DND-41 (cell line): ENCODE results near the gene UGDH.

Source experiments
- ATAC-seq: fragments of 200-7000 bp; cut with Tn5 transposase; 3 replicates; pipeline ENCODE4 v1.9.1; 2021; ENCODE audit warnings: low read depth; ENCODE audit not compliant: insufficient read depth
- DNase-seq: peaks from one replicate; pipeline ENCODE4 v3.0.0-alpha.2; 2020
- H2AFZ ChIP-seq: 2 replicates; pipeline ENCODE4 v1.6.0; 2012; ENCODE audit warnings: low read depth, low read length
- H3K27ac ChIP-seq: 2 replicates; pipeline ENCODE4 v1.5.1; 2012; ENCODE audit warnings: low read length, inconsistent platforms
- H3K27me3 ChIP-seq: fragments of 200-600 bp; sonication (generic); 2 replicates; pipeline ENCODE4 v1.6.0; 2012; ENCODE audit warnings: low read length, mild to moderate bottlenecking, inconsistent platforms; ENCODE audit not compliant: insufficient read depth, poor library complexity
- H3K36me3 ChIP-seq: 2 replicates; pipeline ENCODE4 v1.5.1; 2012; ENCODE audit warnings: low read length, inconsistent platforms; ENCODE audit not compliant: insufficient read depth
- H3K4me1 ChIP-seq: 2 replicates; pipeline ENCODE4 v1.5.1; 2012; ENCODE audit warnings: mild to moderate bottlenecking, low read length; ENCODE audit not compliant: insufficient read depth
- H3K4me2 ChIP-seq: 2 replicates; pipeline ENCODE4 v1.6.0; 2012; ENCODE audit warnings: mild to moderate bottlenecking, moderate library complexity, low read length, inconsistent platforms; ENCODE audit not compliant: insufficient read depth
- H3K4me3 ChIP-seq, 2 experiments: fragments of 200-600 bp in 1 of 2; shearing (Covaris generic) in 1 of 2; 2 replicates each; pipeline ENCODE4 v1.5.1; 2012 to 2016; ENCODE audit warnings: inconsistent platforms in 2 of 2, low read length in 2 of 2, mild to moderate bottlenecking in 2 of 2, low read depth in 1 of 2, moderate library complexity in 1 of 2
- H3K79me2 ChIP-seq: 2 replicates; pipeline ENCODE4 v1.6.0; 2012; ENCODE audit warnings: low read length, inconsistent platforms; ENCODE audit not compliant: insufficient read depth
- H3K9ac ChIP-seq: 2 replicates; pipeline ENCODE4 v1.6.0; 2012; ENCODE audit warnings: low read depth, mild to moderate bottlenecking, inconsistent platforms, low read length, moderate library complexity
- H3K9me3 ChIP-seq: 2 replicates; pipeline ENCODE4 v1.5.1; 2012; ENCODE audit warnings: low read length, moderate library complexity, mild to moderate bottlenecking, inconsistent platforms; ENCODE audit not compliant: insufficient read depth, severe bottlenecking
- H4K20me1 ChIP-seq: 2 replicates; pipeline ENCODE4 v1.6.0; 2012; ENCODE audit warnings: low read length; ENCODE audit not compliant: insufficient read depth
- CTCF ChIP-seq: IDR thresholded peaks from 2 replicates; pipeline ENCODE4 v1.5.1; 2012; ENCODE audit warnings: borderline replicate concordance, low read length, moderate library complexity, mild to moderate bottlenecking; ENCODE audit not compliant: poor library complexity, severe bottlenecking; ENCODE audit errors: extremely low read depth
- EZH2 ChIP-seq: IDR thresholded peaks from 3 replicates; pipeline ENCODE4 v1.6.1; 2012; ENCODE audit warnings: borderline replicate concordance, low read depth, mild to moderate bottlenecking, moderate library complexity, low read length, inconsistent platforms; ENCODE audit not compliant: severe bottlenecking

UGDH gene

GRCh38 chr4:39469429-39470077, 57.7 kb downstream of the UGDH start:
- H2AFZ ChIP-seq, result peak overlapping the region; percentile 64
- H3K9me3 ChIP-seq, result no peaks in the 10 kb centered on the region
- no peaks in the 10 kb centered on the region for H3K79me2 ChIP-seq
- DNase-seq, result peak; percentile 31
- peak overlapping the region; percentile 3; the same call in 1 of the 2 replicates for H3K27ac ChIP-seq
- peak overlapping the region; percentile 29 for H3K9ac ChIP-seq
- TF ChIP-seq CTCF (peak; percentile 92), EZH2 (no peak)
- peak; percentile 91 for ATAC-seq
- H4K20me1 ChIP-seq, result no peaks in the 10 kb centered on the region
- peaks cover 7% of the 10 kb centered on the region for H3K4me1 ChIP-seq
- peaks cover 47% of the 10 kb centered on the region; the same call in 1 of the 2 replicates for H3K36me3 ChIP-seq
- no peak overlapping the region for H3K4me2 ChIP-seq
- H3K27me3 ChIP-seq, result no peaks in the 10 kb centered on the region
- H3K4me3 ChIP-seq, result no peak overlapping the region

GRCh38 chr4:39467464-39467863, 59.8 kb downstream of the UGDH start:
- TF ChIP-seq CTCF (no peak), EZH2 (no peak)
- H3K27ac ChIP-seq, result no peak overlapping the region
- H3K9ac ChIP-seq, result no peak overlapping the region
- H3K36me3 ChIP-seq, result peaks cover 59% of the 10 kb centered on the region; the same call in 1 of the 2 replicates
- DNase-seq (no peak), ATAC-seq (no peak)
- peaks cover 7% of the 10 kb centered on the region for H3K4me1 ChIP-seq
- H2AFZ ChIP-seq, result no peak overlapping the region
- H3K4me2 ChIP-seq, result no peak overlapping the region
- no peaks in the 10 kb centered on the region for H3K27me3 ChIP-seq
- no peaks in the 10 kb centered on the region for H3K79me2 ChIP-seq
- no peaks in the 10 kb centered on the region for H3K9me3 ChIP-seq
- H4K20me1 ChIP-seq, result no peaks in the 10 kb centered on the region
- H3K4me3 ChIP-seq, result no peak overlapping the region

GRCh38 chr4:39466747-39467146, 60.5 kb downstream of the UGDH start:
- H3K27ac ChIP-seq, result no peak overlapping the region
- H3K36me3 ChIP-seq, result peaks cover 55% of the 10 kb centered on the region; the same call in 1 of the 2 replicates
- H2AFZ ChIP-seq, result no peak overlapping the region
- H3K4me1 ChIP-seq, result peaks cover 7% of the 10 kb centered on the region
- H3K79me2 ChIP-seq, result no peaks in the 10 kb centered on the region
- H3K9me3 ChIP-seq, result no peaks in the 10 kb centered on the region
- no peaks in the 10 kb centered on the region for H3K27me3 ChIP-seq
- ATAC-seq (no peak), DNase-seq (no peak)
- H3K9ac ChIP-seq, result no peak overlapping the region
- no peak overlapping the region for H3K4me3 ChIP-seq
- H4K20me1 ChIP-seq, result no peaks in the 10 kb centered on the region
- TF ChIP-seq CTCF (no peak), EZH2 (no peak)
- H3K4me2 ChIP-seq, result no peak overlapping the region
